Kidney glomerular epithelial cell (primary cell): ENCODE data around the gene TWNK.

ENCODE experiments used
- DNase-seq: peaks from one replicate; lab custom pipeline; 2025; lab: John Stamatoyannopoulos, UW

Gene TWNK

DNA sequence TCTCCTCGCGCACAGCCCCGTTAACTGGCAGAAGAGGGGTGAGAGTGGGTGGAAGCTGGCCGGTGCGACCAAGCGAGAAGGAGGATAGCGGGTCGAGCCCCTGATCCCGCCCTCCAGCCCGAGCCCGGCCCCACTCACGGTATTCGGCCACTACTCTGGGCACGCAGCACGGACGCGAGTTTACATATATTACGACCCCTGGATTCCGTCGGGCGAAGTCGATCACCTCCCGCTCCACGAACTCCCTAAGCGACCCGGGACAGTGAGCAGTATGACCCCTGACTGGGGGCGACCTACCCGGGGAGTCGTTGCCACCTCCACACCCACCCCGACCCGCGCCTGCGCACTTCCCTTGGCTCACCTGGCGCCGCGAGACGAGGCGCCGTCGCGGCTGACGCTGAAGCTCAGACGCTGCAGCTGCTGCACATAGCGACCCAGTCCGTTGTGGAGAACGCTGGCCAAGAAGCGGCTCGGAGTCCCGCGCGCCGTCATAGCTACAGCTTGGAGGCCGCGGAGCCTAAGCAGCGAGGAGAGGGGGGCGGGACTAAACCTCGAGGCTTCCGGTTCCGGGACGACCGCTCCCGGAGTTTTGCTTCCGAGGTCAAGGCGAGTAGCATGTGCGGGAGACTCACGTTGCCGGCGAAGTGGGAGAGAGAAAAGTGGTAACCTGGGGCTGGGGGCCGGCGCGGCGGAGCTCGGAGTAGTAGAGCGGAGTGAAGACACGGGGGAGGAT, at the start of gene TWNK, which contains the start of gene MRPL43:
Gene TWNK (plus strand): TSS at position 592 of the 733 bp plus-strand sequence. CDS start 668 bp downstream, outside the sequence.
Gene MRPL43 (minus strand): TSS at position 546 of the 733 bp plus-strand sequence. CDS start 54 bp downstream, at position 492.
- peak; percentile 60 for DNase-seq

DNA sequence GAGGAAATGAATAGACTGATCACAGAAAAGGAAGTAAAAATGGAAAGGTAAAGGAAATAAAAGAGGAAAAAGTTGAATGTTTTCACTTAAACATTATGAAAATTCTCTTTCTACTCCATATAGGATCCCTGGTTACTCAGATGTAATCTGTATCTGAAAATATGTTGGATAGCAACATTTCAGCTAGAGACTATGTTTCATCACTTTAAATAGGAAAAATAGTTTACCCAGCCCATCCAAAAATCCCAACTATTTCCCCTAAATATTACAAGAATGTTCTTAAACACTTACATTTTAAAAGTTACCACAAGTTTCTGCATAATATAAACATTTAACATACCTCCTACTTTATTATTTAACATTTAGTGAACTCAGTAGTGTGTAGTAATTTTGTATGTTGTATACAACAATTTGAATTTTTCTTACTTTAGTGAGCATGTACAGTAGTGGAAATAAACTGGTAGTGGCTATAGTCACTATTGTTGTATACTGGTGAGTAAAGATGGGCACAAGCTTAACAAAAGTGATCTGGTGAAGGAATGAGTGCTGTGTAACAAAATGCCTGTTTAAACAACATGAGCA, 47.5 kb upstream of the TWNK start:
- DNase-seq, result no peak

DNA sequence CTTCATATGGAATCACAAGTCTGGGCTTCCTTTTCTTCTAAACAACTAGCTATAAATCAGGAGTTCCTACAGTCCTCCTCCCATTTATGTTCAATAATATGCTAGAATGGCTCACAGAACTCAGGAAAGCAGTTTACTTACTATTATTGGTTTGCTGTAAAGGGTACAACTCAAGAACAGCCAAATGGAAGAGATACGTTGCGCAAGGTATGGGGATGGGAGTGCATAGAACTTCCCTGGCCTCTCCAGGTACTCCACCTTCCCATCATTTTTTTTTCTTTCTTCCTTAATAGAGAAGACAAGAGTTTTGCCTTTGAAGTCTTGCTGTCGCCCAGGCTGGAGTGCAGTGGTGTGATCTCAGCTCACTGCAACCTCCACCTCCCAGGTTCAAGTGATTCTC, 45.1 kb upstream of the TWNK start:
- DNase-seq, result no peak

DNA sequence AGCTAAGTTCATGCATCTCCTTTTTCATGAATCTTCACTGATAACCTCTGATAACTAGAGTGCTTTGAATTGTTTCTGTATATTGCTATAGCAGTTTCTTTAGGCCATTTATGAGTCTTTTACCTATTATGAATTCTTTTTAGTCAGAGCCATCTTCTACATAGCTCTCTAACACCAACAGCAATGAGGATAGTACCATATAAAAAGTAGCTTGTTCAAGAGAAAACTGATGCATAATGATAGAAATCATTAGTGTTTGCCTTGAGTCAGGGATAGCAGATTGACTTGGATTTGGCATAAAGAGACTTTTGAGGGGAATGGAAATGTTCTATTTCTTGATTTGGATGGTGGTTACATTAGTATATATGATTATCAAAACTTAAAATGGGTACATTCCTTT, 43.8 kb upstream of the TWNK start:
- no peak for DNase-seq

DNA sequence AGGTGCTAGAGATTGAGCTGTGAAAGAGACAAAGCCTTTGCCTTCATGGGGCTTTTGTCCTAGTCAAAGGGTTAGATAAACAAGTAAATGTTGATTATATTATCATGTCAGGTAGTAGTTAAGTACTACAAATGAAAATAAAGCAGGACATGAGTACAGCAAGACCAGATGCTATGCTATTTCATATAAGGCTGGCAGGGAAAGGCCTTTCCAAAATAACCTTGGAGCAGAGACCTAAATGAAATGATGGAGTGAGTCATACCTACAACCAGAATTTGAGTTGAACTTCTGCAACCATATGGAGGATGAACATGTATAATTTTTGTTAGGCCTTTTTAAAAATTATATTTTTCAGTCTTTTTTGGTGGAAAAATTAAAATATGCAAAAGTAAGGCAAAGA, 41.6 kb upstream of the TWNK start:
- no peak for DNase-seq

DNA sequence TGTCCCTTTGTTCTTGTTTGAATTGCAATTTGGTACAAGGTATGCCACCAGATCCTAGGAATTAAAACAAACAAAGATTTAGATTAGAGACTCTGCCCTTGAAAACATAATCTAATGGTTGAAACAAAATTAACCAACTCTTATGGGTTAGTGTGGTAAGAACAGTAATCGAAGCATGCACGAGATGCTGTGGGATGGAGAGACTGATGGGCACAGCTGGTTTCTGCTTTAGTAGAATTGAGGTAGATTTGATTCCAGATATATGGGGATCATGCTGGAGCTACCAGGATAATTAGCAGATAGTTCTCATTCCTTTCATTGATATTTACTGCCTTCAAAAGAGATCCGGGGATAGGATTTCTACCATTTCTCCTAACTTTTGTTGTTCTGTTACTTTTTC, 38.4 kb upstream of the TWNK start:
- no peak for DNase-seq

DNA sequence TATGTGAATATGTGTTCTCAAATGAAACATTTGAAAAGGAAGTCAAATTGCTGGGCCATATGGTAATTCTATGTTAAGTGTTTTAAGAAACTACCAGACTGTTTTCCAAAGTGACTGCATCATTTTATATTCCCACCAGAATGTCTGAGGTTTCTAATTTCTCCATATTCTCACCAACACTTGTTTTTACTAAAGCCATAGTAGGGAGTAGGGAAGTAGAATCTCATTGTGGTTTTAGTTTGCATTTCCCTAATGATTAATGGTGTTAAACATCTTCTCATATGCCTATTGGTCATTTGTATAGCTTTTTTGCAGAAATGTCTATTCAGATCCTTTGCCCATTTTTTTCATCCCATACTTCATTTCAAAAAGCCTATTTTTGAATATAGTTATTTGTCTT, 27.1 kb upstream of the TWNK start:
- DNase-seq, result no peak

DNA sequence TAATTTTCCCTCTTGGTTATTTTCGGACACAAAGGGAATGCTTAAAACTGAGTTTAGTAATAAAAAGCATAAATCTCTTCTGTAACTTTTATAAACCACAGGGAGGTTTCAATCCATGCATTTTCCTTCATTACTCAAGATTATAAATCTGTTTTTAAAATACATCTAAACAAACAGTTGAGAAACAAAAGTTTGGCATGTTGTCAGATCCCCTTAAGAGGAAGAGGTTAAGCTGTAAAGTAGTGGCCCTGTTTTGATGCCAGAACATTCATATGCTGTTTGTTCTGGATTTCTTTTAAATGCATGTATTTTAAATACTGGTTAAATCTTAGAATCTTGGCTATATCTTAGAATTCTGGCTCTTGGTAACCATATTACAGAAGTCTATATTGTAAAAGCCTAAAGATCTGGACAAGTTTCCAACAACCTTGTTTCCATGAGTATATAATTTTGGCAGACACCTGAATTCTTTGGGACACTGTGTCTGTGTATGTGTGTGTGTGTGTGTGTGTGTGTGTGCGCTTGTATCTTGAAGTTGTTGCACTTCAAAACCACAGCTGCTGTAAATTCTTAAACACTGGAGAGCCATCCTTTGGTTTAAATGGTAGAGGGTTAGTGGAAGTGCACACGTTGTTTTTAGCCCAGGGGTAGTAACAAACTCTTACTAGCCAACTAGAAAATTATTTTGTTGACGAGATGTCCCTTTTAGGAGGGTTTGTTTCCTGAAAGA, 24.8 kb upstream of the TWNK start:
- no peak for DNase-seq

DNA sequence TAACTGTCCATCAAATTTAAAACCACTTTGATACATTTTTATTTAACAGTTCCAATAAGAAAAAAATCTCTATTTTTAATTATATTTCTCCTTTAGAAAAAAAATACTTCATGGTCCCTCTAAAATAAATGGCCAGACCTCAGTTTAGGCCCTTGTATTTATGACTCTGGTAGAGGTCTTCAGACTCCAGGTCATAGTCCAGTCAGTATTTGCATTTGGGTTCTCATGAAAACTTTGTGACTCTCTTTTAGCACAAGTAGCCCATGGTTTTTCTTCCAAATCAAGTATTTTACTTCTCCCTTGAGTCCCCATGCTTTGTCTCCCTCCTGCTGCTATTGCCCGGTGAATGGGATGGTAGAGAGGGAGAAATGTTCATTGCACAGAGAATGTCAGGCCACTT, 23.5 kb upstream of the TWNK start:
- DNase-seq, result no peak

DNA sequence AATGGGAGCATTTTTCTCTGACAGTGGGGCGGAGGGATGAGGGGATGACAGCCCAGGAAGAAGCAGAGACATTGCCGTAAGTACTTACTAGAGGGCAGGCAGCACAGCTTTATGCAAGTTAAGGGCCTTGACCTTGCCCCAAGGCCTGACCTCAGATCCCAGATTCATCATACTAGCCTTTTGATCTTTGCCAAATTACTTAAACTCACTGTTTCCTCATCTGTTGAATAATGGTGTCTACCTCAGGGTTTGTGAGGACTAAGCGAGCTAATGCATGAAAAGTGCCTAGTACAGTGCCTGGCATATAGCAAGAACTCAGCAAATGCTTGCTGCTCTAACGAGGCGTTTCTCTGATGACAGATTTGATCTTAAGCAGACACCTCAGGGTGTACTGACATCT, 21.5 kb upstream of the TWNK start:
- DNase-seq, result no peak

DNA sequence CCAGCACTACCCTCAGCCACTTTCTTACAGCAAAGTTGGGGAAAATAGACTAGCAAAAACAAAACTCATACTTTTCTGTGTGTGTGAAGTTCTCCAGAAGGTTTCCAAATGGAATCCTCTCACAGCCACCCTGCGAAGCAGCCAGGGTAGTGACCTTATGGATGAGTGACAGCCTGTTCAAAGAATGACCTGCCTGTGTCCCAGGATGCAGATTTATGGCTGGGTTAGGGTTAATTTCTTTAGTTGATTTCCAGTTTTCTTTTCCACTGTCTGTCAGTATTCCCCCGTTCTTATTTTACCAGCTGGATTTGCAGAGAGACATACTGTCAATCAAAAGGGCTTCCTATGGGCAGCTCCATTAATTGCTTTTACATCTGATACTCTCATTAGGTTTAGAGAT, 20.5 kb upstream of the TWNK start:
- DNase-seq, result no peak

DNA sequence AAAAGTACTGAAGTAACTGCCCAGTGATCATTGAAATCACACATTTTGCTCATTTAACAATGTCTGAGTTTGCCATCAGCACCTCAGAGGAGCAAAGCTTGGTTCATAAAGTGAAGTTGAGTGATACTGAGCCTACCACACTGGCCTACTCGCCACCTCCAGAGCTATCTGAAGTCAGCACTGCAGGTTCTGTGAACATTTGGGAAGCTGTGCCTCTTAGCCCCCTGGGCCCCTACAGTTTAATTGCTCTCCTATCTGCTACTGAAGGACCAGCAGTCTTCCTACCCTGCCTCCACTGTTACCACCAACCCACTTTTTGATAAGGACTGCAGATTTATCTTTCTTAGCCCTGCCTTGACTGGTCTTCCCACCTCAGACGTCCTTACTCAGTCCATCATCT, 20.0 kb upstream of the TWNK start:
- DNase-seq, result no peak

DNA sequence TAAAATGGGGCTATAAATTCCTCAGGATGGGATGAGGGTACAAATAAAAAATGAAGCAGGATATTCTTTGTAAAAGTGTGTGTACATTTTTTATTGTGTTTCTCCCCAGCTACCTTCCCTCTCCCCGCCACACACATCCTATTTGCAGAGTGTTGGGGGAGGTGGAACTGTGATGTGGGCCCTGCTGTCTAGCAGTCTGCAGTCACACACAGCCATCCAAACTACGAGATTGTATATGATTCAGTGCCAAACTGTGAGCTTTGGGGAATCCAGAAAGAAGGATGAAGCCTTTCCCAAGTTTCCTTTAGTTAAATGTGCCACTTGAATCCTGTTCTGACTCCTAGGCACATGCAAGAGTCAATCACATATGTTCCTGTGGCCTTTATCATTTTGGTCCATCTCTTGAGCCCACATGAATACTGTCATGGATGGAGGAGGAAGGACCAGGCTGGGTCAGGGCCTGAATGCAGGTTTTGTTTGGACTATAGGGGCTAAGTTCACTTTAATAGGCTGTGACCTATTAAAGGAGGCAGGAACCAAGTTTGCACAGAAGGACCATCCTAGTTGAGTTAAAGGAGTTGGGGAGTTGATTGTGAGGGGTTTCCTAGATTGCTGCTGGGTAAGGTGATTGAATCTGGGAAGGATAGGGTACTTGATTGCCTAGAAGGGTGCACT, 19.1 kb upstream of the TWNK start:
- DNase-seq, result no peak

DNA sequence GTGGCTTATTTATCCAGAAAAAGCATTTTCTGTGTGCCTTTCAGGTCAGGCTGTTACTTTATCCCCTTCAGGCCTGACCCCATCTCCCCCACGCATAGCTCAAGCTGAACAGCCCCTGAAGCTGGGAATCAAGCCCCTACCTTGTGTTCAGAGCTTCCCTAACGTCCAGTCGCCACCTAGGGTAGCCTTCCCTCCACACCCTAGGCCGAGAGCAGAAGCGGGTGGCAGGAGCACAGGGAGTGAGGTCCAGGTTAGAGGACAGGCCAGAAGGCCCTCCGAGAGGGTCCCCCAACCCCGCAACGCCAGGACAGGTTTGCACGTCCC, 18.5 kb upstream of the TWNK start:
- DNase-seq, result no peak

DNA sequence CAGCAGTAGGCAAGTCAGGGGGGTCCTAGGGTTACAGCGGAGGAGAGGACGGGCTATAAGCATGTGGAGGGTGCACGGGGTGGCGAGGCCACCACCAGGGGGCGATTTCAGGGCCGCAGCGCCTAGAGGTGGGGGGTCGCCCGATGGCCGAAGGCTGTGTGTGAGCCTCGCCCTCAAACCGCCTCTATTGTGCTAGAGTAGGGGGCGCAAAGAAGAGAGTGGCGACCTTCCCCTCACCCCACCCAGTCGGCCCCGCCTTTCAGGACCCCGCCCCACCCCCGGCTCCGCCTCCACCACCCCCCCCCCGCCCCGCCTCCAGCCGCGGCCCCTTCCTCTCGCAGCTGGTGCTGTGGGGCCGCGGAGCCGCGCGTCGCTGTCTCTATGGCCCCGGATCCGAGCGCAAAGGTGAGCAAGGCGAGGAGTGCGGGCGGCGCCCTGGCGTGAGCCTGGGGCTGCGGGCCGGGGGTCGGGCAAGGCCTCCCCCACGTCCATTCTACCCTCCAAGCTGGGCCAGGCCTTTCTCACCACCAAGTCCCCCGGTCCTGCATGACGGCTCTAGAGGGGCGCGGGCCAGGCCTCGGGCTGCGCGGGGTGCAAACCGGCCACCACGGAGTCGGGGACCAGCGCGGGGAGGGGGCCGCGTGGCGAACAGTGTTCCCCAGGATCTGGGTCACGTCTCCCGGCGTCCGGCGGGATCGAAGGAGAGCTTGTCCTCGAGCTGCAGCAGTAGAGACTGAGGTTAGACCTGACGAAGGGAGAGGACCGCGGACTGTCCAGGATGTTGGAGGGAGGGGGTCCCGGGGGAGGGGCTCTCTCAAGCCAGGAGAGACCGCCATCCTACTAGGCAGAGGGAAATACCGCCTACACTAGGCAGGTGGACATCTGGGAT, 17.9 kb upstream of the TWNK start, which contains the start of gene SEMA4G:
Gene SEMA4G (plus strand): TSS at position 318 of the 889 bp plus-strand sequence. CDS start 3,409 bp downstream, outside the sequence.
- DNase-seq, result no peak

DNA sequence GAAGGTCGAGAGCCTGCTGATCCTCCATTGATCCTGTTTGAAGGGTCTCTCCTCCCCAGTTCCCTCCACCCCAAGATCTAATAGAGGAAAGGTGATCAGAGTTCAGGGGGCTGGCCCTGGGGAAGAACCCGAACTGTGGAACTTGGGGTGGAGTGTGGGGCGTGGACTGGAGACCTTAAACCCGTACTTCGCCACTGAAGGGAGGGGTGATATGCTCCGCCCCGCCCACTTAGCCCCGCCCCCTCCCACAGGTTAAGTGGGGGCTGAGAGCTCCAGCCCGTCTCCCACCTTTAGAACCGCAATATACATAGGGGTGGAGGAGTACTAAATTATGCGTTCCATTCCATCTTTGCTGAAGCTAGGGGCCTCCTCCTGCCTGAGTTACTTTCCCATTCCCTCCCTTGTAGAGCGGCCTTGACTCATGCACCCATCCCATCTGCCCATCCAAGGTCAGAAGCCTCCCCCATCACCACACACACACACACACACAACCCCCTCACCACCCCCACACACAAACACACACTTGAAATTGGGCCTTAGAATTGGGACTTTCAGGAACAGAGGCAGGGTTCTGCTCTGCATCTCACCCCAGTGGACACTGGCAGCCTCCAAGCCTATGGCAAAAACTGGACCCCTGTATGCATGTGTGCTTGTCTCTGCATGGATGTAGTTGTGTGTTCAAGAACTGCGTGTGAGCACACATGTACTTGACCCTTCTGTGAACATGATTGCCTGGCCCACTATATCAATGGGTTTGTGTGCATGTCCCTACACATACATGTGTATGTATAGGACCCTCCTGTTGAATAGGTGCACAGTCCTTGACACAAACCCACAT, 17.0 kb upstream of the TWNK start:
- no peak for DNase-seq

DNA sequence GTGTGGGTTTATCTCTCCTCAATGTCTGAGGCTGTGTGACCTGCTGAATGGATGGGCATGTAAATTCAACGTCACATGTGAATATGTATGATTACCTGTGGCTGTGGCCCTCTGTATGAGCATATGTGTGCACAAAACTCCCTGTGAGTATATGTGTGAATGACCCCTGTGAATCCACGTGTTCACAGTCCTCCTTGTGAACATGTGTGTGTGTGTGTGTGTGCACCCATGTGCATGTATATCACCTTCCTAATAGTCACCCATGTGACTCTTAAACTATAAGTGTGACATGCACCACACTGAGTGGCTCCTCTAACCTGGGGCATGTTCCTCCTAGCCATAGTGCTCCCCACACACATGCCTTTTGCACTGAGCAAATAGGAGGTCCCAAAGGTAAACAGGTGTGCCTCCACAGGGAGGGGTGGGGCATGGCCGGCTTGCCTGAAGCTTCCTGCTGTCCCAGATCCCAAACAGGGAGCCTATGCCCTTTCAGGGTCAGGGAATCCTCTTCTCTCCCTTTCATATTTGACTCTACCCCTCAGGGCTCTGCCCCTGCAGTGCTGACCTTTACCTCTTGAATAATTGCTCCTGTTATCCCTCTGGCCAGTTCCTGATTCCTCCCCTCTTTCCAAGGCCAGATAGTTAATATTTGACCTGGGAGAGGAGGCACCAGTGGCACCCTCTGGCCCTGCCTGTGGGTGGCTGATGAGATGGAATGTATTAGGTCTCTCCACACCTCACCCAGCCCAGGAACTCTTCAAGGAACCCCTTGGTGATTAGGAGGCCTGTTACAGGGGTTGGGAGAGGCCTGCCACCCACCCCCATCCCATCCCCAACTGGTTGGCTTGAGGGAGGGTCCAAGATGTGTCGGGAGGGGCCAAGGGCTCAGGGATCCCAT, 16.2 kb upstream of the TWNK start:
- peak; percentile 35 for DNase-seq

DNA sequence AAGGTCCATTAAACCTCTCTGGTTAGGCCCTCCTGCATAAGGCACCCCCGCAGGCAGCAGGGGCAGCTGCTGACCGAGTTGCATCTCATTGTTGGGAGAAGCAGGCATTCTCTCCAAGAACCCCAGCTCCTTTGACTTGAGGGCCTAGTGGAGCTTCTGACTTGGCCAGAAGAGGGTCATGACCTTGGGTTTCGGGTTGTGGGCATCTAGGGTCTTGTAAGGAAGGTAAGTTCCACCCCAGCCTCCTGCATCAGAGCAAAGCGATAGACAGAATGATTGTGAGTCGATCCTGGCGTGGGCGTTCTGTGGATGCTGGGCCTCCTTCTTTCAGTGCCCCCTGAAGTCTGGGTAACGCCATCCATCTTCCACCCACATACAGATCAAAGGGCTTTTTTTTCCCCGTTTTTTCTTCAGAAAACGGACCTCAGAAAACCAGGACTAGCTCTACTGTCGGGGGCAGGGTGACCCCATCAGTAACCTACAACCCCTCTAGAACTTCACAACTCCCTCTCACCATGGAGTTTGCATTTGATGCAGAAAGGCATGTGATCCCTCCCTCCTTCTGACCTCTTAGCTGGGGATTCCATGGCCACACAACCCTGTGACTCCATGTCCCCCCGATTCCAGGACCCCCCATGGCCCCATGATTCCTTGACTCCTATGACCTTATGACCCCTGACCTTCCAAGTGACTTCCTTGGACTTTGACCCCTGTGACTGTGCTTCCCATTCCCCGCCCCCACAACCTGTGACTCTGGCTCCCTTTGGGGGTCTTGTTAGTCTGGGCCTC, 15.0 kb upstream of the TWNK start:
- no peak for DNase-seq
